IMR-90 (cell line): ENCODE measurements around the gene KCP. TPM values are rescaled to one million over a fixed set of nuclear protein-coding genes. Genes with fewer than 3 reads are reported as not detected.

ENCODE experiments used
- ATAC-seq: fragments of 200-7000 bp; cut with Tn5 transposase; 2 replicates; pipeline ENCODE4 v1.9.1; 2020; ENCODE audit warnings: low read depth, mild to moderate bottlenecking, moderate library complexity
- BruUV-seq: library from RNA; stranded (reverse); fragments of 400-500 nt; replicated peaks from 2 replicates; lab custom pipeline; 2021; lab: Mats Ljungman, UMichigan
- CTCF ChIA-PET: fragments of 300-600 bp; formaldehyde crosslinking; extraction: SDS; loops from one replicate; lab custom pipeline; 2021; ENCODE audit warnings: antibody characterized with exemption; lab: Yijun Ruan, JAX
- POLR2A ChIA-PET: fragments of 300-600 bp; sonication (Branson Sonifier 250); formaldehyde crosslinking; loops from one replicate; lab custom pipeline; 2022; ENCODE audit warnings: antibody characterized with exemption; ENCODE audit not compliant: unreplicated experiment; lab: Charles Lee
- DNase-seq: peaks from one replicate; pipeline ENCODE4 v3.0.0; 2013
- H2AFZ ChIP-seq: replicated peaks from 2 replicates; pipeline ENCODE3; 2013; ENCODE audit warnings: low read length, mild to moderate bottlenecking; ENCODE audit not compliant: poor library complexity
- H2AK5ac ChIP-seq: 2 replicates; pipeline ENCODE4 v1.6.1; 2013; ENCODE audit warnings: low read depth, low read length, inconsistent platforms
- H2AK9ac ChIP-seq: replicated peaks from 2 replicates; pipeline ENCODE3; 2013; ENCODE audit warnings: mild to moderate bottlenecking, low read depth, low read length, moderate library complexity; ENCODE audit not compliant: poor library complexity
- H2BK120ac ChIP-seq: 2 replicates; pipeline ENCODE4 v1.6.1; 2013; ENCODE audit warnings: low read depth, low read length, inconsistent platforms
- H2BK15ac ChIP-seq: 3 replicates; pipeline ENCODE4 v1.6.1; 2013; ENCODE audit warnings: low read depth, low read length, inconsistent platforms
- H2BK20ac ChIP-seq: 2 replicates; pipeline ENCODE4 v1.6.1; 2013; ENCODE audit warnings: low read depth, mild to moderate bottlenecking, inconsistent platforms, low read length, moderate library complexity
- H2BK5ac ChIP-seq: 2 replicates; pipeline ENCODE4 v1.6.1; 2013; ENCODE audit warnings: mild to moderate bottlenecking, low read depth, low read length, inconsistent platforms; ENCODE audit not compliant: poor library complexity, severe bottlenecking
- H3K14ac ChIP-seq: replicated peaks from 2 replicates; pipeline ENCODE4 v1.6.1; 2013; ENCODE audit warnings: low read depth, low read length, inconsistent platforms
- H3K18ac ChIP-seq: 2 replicates; pipeline ENCODE4 v1.6.1; 2013; ENCODE audit warnings: low read depth, low read length, control low read depth
- H3K23ac ChIP-seq: 2 replicates; pipeline ENCODE4 v1.6.1; 2013; ENCODE audit warnings: low read depth, low read length, inconsistent platforms
- H3K27ac ChIP-seq: 2 replicates; pipeline ENCODE4 v1.5.1; 2013; ENCODE audit warnings: mild to moderate bottlenecking, control low read depth, low read length; ENCODE audit not compliant: insufficient read depth
- H3K27me3 ChIP-seq: 2 replicates; pipeline ENCODE4 v1.6.1; 2013; ENCODE audit warnings: low read length; ENCODE audit not compliant: control insufficient read depth, insufficient read depth
- H3K36me3 ChIP-seq: 2 replicates; pipeline ENCODE4 v1.6.1; 2013; ENCODE audit warnings: low read length, mixed read lengths; ENCODE audit not compliant: control insufficient read depth, insufficient read depth
- H3K4ac ChIP-seq: 2 replicates; pipeline ENCODE4 v1.6.1; 2013; ENCODE audit warnings: low read depth, low read length, inconsistent platforms
- H3K4me1 ChIP-seq: 2 replicates; pipeline ENCODE4 v1.6.1; 2013; ENCODE audit warnings: low read length, mixed read lengths; ENCODE audit not compliant: control insufficient read depth, insufficient read depth
- H3K4me2 ChIP-seq: 2 replicates; pipeline ENCODE4 v1.6.1; 2013; ENCODE audit warnings: low read depth, mild to moderate bottlenecking, control low read depth, low read length, moderate library complexity
- H3K4me3 ChIP-seq: 2 replicates; pipeline ENCODE4 v1.5.1; 2013; ENCODE audit warnings: low read depth, mild to moderate bottlenecking, control low read depth, low read length, moderate library complexity; ENCODE audit not compliant: insufficient read depth
- H3K56ac ChIP-seq: 2 replicates; pipeline ENCODE4 v1.6.1; 2013; ENCODE audit warnings: low read length, inconsistent platforms; ENCODE audit not compliant: insufficient read depth; ENCODE audit errors: extremely low read depth
- H3K79me1 ChIP-seq, 2 experiments: 2 replicates each; pipeline ENCODE4 v1.6.1; 2013; ENCODE audit warnings: low read length in 2 of 2, inconsistent platforms in 1 of 2, low read depth in 1 of 2
- H3K9ac ChIP-seq: 2 replicates; pipeline ENCODE4 v1.6.1; 2013; ENCODE audit warnings: low read depth, low read length, control low read depth
- H3K9me1 ChIP-seq: 2 replicates; pipeline ENCODE4 v1.6.1; 2013; ENCODE audit warnings: low read length, inconsistent platforms; ENCODE audit not compliant: insufficient read depth
- H3K9me3 ChIP-seq: 2 replicates; pipeline ENCODE4 v1.6.1; 2013; ENCODE audit warnings: low read length; ENCODE audit not compliant: control insufficient read depth, insufficient read depth
- H4K20me1 ChIP-seq: 2 replicates; pipeline ENCODE4 v1.6.1; 2013; ENCODE audit warnings: low read length, inconsistent platforms; ENCODE audit not compliant: insufficient read depth
- H4K5ac ChIP-seq: 2 replicates; pipeline ENCODE4 v1.6.1; 2013; ENCODE audit warnings: mild to moderate bottlenecking, low read depth, low read length, control low read depth
- H4K8ac ChIP-seq, 2 experiments: 2 replicates each; pipeline ENCODE4 v1.6.1; 2013; ENCODE audit warnings: low read depth in 2 of 2, low read length in 2 of 2, control low read depth in 1 of 2, inconsistent platforms in 1 of 2
- H4K91ac ChIP-seq: 2 replicates; pipeline ENCODE4 v1.6.1; 2013; ENCODE audit warnings: low read depth, low read length, inconsistent platforms; ENCODE audit not compliant: insufficient read depth
- BHLHE40 ChIP-seq: fragments of 150-350 bp; IDR thresholded peaks from 2 replicates; pipeline ENCODE4 v1.6.1; 2016; ENCODE audit warnings: mild to moderate bottlenecking, low read depth, low read length
- CEBPB ChIP-seq: IDR thresholded peaks from 2 replicates; pipeline ENCODE4 v1.6.1; 2012; ENCODE audit warnings: low read depth, low read length, improper control_type of control experiment
- CHD1 ChIP-seq: IDR thresholded peaks from 2 replicates; pipeline ENCODE4 v1.6.1; 2012; ENCODE audit warnings: low read depth, low read length, improper control_type of control experiment
- MXI1 ChIP-seq: IDR thresholded peaks from 2 replicates; pipeline ENCODE4 v1.6.1; 2012; ENCODE audit warnings: low read depth, mild to moderate bottlenecking, low read length, moderate library complexity, borderline replicate concordance
- POLR2A ChIP-seq: IDR thresholded peaks from 2 replicates; pipeline ENCODE4 v1.6.1; 2012; ENCODE audit warnings: mild to moderate bottlenecking, low read depth, low read length
- RAD21 ChIP-seq: IDR thresholded peaks from 2 replicates; pipeline ENCODE4 v1.6.1; 2012; ENCODE audit warnings: low read length, improper control_type of control experiment
- WGBS, 2 experiments: methylation state at CpG; one replicate each; pipeline versions ENCODE4 v1.1.5 to v1.1.7; 2013; ENCODE audit warnings: missing lambda C conversion rate in 2 of 2; ENCODE audit not compliant: insufficient read length in 1 of 2; ENCODE audit errors: extremely low coverage in 2 of 2; 5-methylcytosine and 5-hydroxymethylcytosine counted together
- dilution Hi-C: fragments of 300-500 bp; cut with HindIII; formaldehyde crosslinking; loops from one replicate; pipeline ENCODE4 v1.14.3; 2018; ENCODE audit warnings: low sequenced_read_pairs; ENCODE audit not compliant: unreplicated experiment
- in situ Hi-C: fragments of 300-500 bp; cut with MboI; formaldehyde crosslinking; loops from 3 replicates; pipeline ENCODE4 v1.14.3; 2019; ENCODE audit warnings: low sequenced_read_pairs, inconsistent platforms, mixed read lengths
- intact Hi-C: fragments of 100-400 bp; cut with micrococcal nuclease; formaldehyde crosslinking; loops from 2 replicates; pipeline ENCODE4 v1.10.0; 2022
- polyA plus RNA-seq, 3 experiments: library from polyadenylated mRNA; depleted of rRNA; stranded (reverse); fragments of >200 nt; gene quantifications; 2 replicates each; pipeline ENCODE4 v1.2.3, GENCODE V29; 2012; ENCODE audit warnings: low replicate concordance in 1 of 3
- total RNA-seq: library from RNA; depleted of rRNA; stranded (reverse); fragments of >200 nt; gene quantifications from 2 replicates; pipeline ENCODE4 v1.2.3, GENCODE V29; 2012
- TF ChIP-seq, protein P1 (sequence below): conservative IDR thresholded peaks from 2 replicates; pipeline ENCODE4 v1.5.1; 2012; ENCODE audit warnings: mild to moderate bottlenecking, low read depth, low read length, improper control_type of control experiment
- TF ChIP-seq, protein P2 (sequence below): fragments of 150-350 bp; IDR thresholded peaks from 2 replicates; pipeline ENCODE4 v1.6.1; 2017; ENCODE audit warnings: mild to moderate bottlenecking, antibody characterized with exemption, low read length, low read depth

The KCP gene
- total and polyA plus RNA-seq, 2 of the 4 experiments (the other 2 are of a cell fraction), result 0.03 TPM; not detected in 1

- DNase-seq, result no peak
- ChIA-PET CTCF (no interaction called here), POLR2A (no interaction called here)
- Histone ChIP-seq H3K4me2 (no peak overlapping the region), H3K27me3 (no peaks in the 10 kb centered on the region), H3K27ac (no peak overlapping the region), H2BK20ac (no peak overlapping the region), H4K8ac (no peak overlapping the region), H3K18ac (no peak overlapping the region), H3K4ac (no peak overlapping the region), H2AK9ac (no peak overlapping the region), H2BK5ac (no peak overlapping the region), H4K20me1 (peaks cover 60% of the 10 kb centered on the region), H4K5ac (no peak overlapping the region), H3K36me3 (peaks cover 96% of the 10 kb centered on the region), H3K9ac (no peak overlapping the region), H3K4me3 (no peak overlapping the region), H3K79me1 (peaks cover 40 to 73% of the 10 kb centered on the region in 2 experiments), H2BK15ac (no peak overlapping the region), H3K9me1 (no peaks in the 10 kb centered on the region), H2BK120ac (no peak overlapping the region), H2AK5ac (no peak overlapping the region), H3K4me1 (no peaks in the 10 kb centered on the region), H3K14ac (no peak overlapping the region), H4K91ac (no peak overlapping the region), H3K23ac (no peak overlapping the region), H2AFZ (no peak overlapping the region), H3K9me3 (no peaks in the 10 kb centered on the region), H3K56ac (no peak overlapping the region)
- dilution Hi-C loops, result no loop called here
- TF ChIP-seq, protein P1, sequence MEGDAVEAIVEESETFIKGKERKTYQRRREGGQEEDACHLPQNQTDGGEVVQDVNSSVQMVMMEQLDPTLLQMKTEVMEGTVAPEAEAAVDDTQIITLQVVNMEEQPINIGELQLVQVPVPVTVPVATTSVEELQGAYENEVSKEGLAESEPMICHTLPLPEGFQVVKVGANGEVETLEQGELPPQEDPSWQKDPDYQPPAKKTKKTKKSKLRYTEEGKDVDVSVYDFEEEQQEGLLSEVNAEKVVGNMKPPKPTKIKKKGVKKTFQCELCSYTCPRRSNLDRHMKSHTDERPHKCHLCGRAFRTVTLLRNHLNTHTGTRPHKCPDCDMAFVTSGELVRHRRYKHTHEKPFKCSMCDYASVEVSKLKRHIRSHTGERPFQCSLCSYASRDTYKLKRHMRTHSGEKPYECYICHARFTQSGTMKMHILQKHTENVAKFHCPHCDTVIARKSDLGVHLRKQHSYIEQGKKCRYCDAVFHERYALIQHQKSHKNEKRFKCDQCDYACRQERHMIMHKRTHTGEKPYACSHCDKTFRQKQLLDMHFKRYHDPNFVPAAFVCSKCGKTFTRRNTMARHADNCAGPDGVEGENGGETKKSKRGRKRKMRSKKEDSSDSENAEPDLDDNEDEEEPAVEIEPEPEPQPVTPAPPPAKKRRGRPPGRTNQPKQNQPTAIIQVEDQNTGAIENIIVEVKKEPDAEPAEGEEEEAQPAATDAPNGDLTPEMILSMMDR, result no peak
- TF ChIP-seq CEBPB, result no peak
- TF ChIP-seq MXI1, result no peak
- TF ChIP-seq RAD21, result no peak
- no peak for TF ChIP-seq BHLHE40
- TF ChIP-seq CHD1, result no peak
- no peak for TF ChIP-seq POLR2A
- TF ChIP-seq, protein P2, sequence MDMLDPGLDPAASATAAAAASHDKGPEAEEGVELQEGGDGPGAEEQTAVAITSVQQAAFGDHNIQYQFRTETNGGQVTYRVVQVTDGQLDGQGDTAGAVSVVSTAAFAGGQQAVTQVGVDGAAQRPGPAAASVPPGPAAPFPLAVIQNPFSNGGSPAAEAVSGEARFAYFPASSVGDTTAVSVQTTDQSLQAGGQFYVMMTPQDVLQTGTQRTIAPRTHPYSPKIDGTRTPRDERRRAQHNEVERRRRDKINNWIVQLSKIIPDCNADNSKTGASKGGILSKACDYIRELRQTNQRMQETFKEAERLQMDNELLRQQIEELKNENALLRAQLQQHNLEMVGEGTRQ, result no peak
- TSS peak; percentile 35 for BruUV-seq
- no peak for ATAC-seq
- in situ Hi-C loops, result no loop called here
- intact Hi-C loops, result no loop called here
- WGBS, 2 experiments, result 96% methylated on average over 11 of the region's 31 CpGs; no CpG with 5 or more reads in 1 of the 2 experiments
Measured at GRCh38 chr7:128848289-128849155, 62.0 kb downstream of the KCP start.
